ENCODE results near the gene ADISSP. TPM values are rescaled to one million over a fixed set of nuclear protein-coding genes. Genes with fewer than 3 reads are reported as not detected.
A peak's percentile ranks its signal among the peaks of the same experiment; 100 is the strongest.

The ADISSP gene
- total and polyA plus RNA-seq, 2 of the 13 experiments (the other 11 are each of a cell fraction or from before 2014, with no cell fraction given): 38.3 to 90.6 TPM

- TF ChIP-seq MYC (CRISPR knock-in tag; IDR thresholded peaks at IDR 0.05; ENCODE audit: borderline replicate concordance) (peak; percentile 41; the same call in 1 of the 2 replicates), FOXP4 (CRISPR knock-in tag; IDR thresholded peaks at IDR 0.05) (0 out of 2 replicates have a peak, but pooled peaks have one; percentile 8), ZFX (CRISPR knock-in tag; IDR thresholded peaks at IDR 0.05; ENCODE audit: low read depth) (0 out of 2 replicates have a peak, but pooled peaks have one; percentile 2), HMGXB4 (CRISPR knock-in tag; IDR thresholded peaks at IDR 0.05; ENCODE audit: borderline replicate concordance in 1 of 2, low read depth in 1 of 2) (no peak), HNF1B (CRISPR knock-in tag; IDR thresholded peaks at IDR 0.05) (no peak)
Observed at GRCh38 chr20:3796477-3797225, 29.1 kb upstream of the ADISSP start (continued).

Data from HepG2 (cell line).